NCI-H510A (cell line): ENCODE data around the gene DNAI4.
"Not testable (repeated sequence)": the region's sequence is repeated elsewhere in the genome, so short reads cannot be mapped to it uniquely, and the experiment has no call there.

Experiments
- DNase-seq: peaks from one replicate; lab custom pipeline; 2025; lab: John Stamatoyannopoulos, UW

DNAI4 gene

GRCh38 chr1:66924756-66925557 is at the start of gene DNAI4, which contains the start of gene MIER1:
Gene DNAI4 (minus strand): TSS chr1:66924856. CDS start chr1:66924831, 25 bp downstream.
Gene MIER1 (plus strand): TSS chr1:66924990. CDS start chr1:66925029, 39 bp downstream.
- peak; percentile 96 for DNase-seq

GRCh38 chr1:66968574-66968973 is 43.9 kb upstream of the DNAI4 start:
- no peak for DNase-seq

GRCh38 chr1:66966188-66966873 is 41.7 kb upstream of the DNAI4 start:
- not testable (repeated sequence) for DNase-seq

- no peak for DNase-seq
Observed at GRCh38 chr1:66957938-66958337, 33.3 kb upstream of the DNAI4 start.

GRCh38 chr1:66954208-66954607 is 29.6 kb upstream of the DNAI4 start:
- no peak for DNase-seq

GRCh38 chr1:66951513-66951912 is 26.9 kb upstream of the DNAI4 start:
- DNase-seq: no peak

GRCh38 chr1:66947267-66947666 is 22.6 kb upstream of the DNAI4 start:
- no peak for DNase-seq

GRCh38 chr1:66945316-66945715 is 20.7 kb upstream of the DNAI4 start:
- no peak for DNase-seq

GRCh38 chr1:66944330-66945274 is 19.9 kb upstream of the DNAI4 start:
- DNase-seq: no peak

- no peak for DNase-seq
Observed at GRCh38 chr1:66943361-66943969, 18.8 kb upstream of the DNAI4 start.

- DNase-seq: no peak
Observed at GRCh38 chr1:66940981-66941380, 16.3 kb upstream of the DNAI4 start.

- DNase-seq: no peak
Observed at GRCh38 chr1:66938613-66939012, 14.0 kb upstream of the DNAI4 start.

- DNase-seq: no peak
Observed at GRCh38 chr1:66937529-66938234, 13.0 kb upstream of the DNAI4 start.

- DNase-seq: no peak
Observed at GRCh38 chr1:66933887-66934700, 9.4 kb upstream of the DNAI4 start.

- DNase-seq: no peak
Observed at GRCh38 chr1:66932291-66932690, 7.6 kb upstream of the DNAI4 start.

GRCh38 chr1:66931590-66931989 is 6.9 kb upstream of the DNAI4 start:
- DNase-seq: no peak

- no peak for DNase-seq
Observed at GRCh38 chr1:66930823-66931174, 6.1 kb upstream of the DNAI4 start.

- peak; percentile 94 for DNase-seq
Observed at GRCh38 chr1:66929999-66930822, 5.6 kb upstream of the DNAI4 start.

- DNase-seq: no peak
Observed at GRCh38 chr1:66929691-66929998, 5.0 kb upstream of the DNAI4 start.
